IMR-90 (cell line): ENCODE data around the gene DMD. TPM values are rescaled to one million over a fixed set of nuclear protein-coding genes. Genes with fewer than 3 reads are reported as not detected.

Experiments
- ATAC-seq: fragments of 200-7000 bp; cut with Tn5 transposase; 2 replicates; pipeline ENCODE4 v1.9.1; 2020; ENCODE audit warnings: low read depth, mild to moderate bottlenecking, moderate library complexity
- BruUV-seq: library from RNA; stranded (reverse); fragments of 400-500 nt; replicated peaks from 2 replicates; lab custom pipeline; 2021; lab: Mats Ljungman, UMichigan
- CTCF ChIA-PET: fragments of 300-600 bp; formaldehyde crosslinking; extraction: SDS; loops from one replicate; lab custom pipeline; 2021; ENCODE audit warnings: antibody characterized with exemption; lab: Yijun Ruan, JAX
- POLR2A ChIA-PET: fragments of 300-600 bp; sonication (Branson Sonifier 250); formaldehyde crosslinking; loops from one replicate; lab custom pipeline; 2022; ENCODE audit warnings: antibody characterized with exemption; ENCODE audit not compliant: unreplicated experiment; lab: Charles Lee
- DNase-seq: peaks from one replicate; pipeline ENCODE4 v3.0.0; 2013
- H2AFZ ChIP-seq: replicated peaks from 2 replicates; pipeline ENCODE3; 2013; ENCODE audit warnings: low read length, mild to moderate bottlenecking; ENCODE audit not compliant: poor library complexity
- H2AK5ac ChIP-seq: 2 replicates; pipeline ENCODE4 v1.6.1; 2013; ENCODE audit warnings: low read depth, low read length, inconsistent platforms
- H2AK9ac ChIP-seq: replicated peaks from 2 replicates; pipeline ENCODE3; 2013; ENCODE audit warnings: mild to moderate bottlenecking, low read depth, low read length, moderate library complexity; ENCODE audit not compliant: poor library complexity
- H2BK120ac ChIP-seq: 2 replicates; pipeline ENCODE4 v1.6.1; 2013; ENCODE audit warnings: low read depth, low read length, inconsistent platforms
- H2BK15ac ChIP-seq: 3 replicates; pipeline ENCODE4 v1.6.1; 2013; ENCODE audit warnings: low read depth, low read length, inconsistent platforms
- H2BK20ac ChIP-seq: 2 replicates; pipeline ENCODE4 v1.6.1; 2013; ENCODE audit warnings: low read depth, mild to moderate bottlenecking, inconsistent platforms, low read length, moderate library complexity
- H2BK5ac ChIP-seq: 2 replicates; pipeline ENCODE4 v1.6.1; 2013; ENCODE audit warnings: mild to moderate bottlenecking, low read depth, low read length, inconsistent platforms; ENCODE audit not compliant: poor library complexity, severe bottlenecking
- H3K14ac ChIP-seq: replicated peaks from 2 replicates; pipeline ENCODE4 v1.6.1; 2013; ENCODE audit warnings: low read depth, low read length, inconsistent platforms
- H3K18ac ChIP-seq: 2 replicates; pipeline ENCODE4 v1.6.1; 2013; ENCODE audit warnings: low read depth, low read length, control low read depth
- H3K23ac ChIP-seq: 2 replicates; pipeline ENCODE4 v1.6.1; 2013; ENCODE audit warnings: low read depth, low read length, inconsistent platforms
- H3K27ac ChIP-seq: 2 replicates; pipeline ENCODE4 v1.5.1; 2013; ENCODE audit warnings: mild to moderate bottlenecking, control low read depth, low read length; ENCODE audit not compliant: insufficient read depth
- H3K27me3 ChIP-seq: 2 replicates; pipeline ENCODE4 v1.6.1; 2013; ENCODE audit warnings: low read length; ENCODE audit not compliant: control insufficient read depth, insufficient read depth
- H3K36me3 ChIP-seq: 2 replicates; pipeline ENCODE4 v1.6.1; 2013; ENCODE audit warnings: low read length, mixed read lengths; ENCODE audit not compliant: control insufficient read depth, insufficient read depth
- H3K4ac ChIP-seq: 2 replicates; pipeline ENCODE4 v1.6.1; 2013; ENCODE audit warnings: low read depth, low read length, inconsistent platforms
- H3K4me1 ChIP-seq: 2 replicates; pipeline ENCODE4 v1.6.1; 2013; ENCODE audit warnings: low read length, mixed read lengths; ENCODE audit not compliant: control insufficient read depth, insufficient read depth
- H3K4me2 ChIP-seq: 2 replicates; pipeline ENCODE4 v1.6.1; 2013; ENCODE audit warnings: low read depth, mild to moderate bottlenecking, control low read depth, low read length, moderate library complexity
- H3K4me3 ChIP-seq: 2 replicates; pipeline ENCODE4 v1.5.1; 2013; ENCODE audit warnings: low read depth, mild to moderate bottlenecking, control low read depth, low read length, moderate library complexity; ENCODE audit not compliant: insufficient read depth
- H3K56ac ChIP-seq: 2 replicates; pipeline ENCODE4 v1.6.1; 2013; ENCODE audit warnings: low read length, inconsistent platforms; ENCODE audit not compliant: insufficient read depth; ENCODE audit errors: extremely low read depth
- H3K79me1 ChIP-seq, 2 experiments: 2 replicates each; pipeline ENCODE4 v1.6.1; 2013; ENCODE audit warnings: low read length in 2 of 2, inconsistent platforms in 1 of 2, low read depth in 1 of 2
- H3K9ac ChIP-seq: 2 replicates; pipeline ENCODE4 v1.6.1; 2013; ENCODE audit warnings: low read depth, low read length, control low read depth
- H3K9me1 ChIP-seq: 2 replicates; pipeline ENCODE4 v1.6.1; 2013; ENCODE audit warnings: low read length, inconsistent platforms; ENCODE audit not compliant: insufficient read depth
- H3K9me3 ChIP-seq: 2 replicates; pipeline ENCODE4 v1.6.1; 2013; ENCODE audit warnings: low read length; ENCODE audit not compliant: control insufficient read depth, insufficient read depth
- H4K20me1 ChIP-seq: 2 replicates; pipeline ENCODE4 v1.6.1; 2013; ENCODE audit warnings: low read length, inconsistent platforms; ENCODE audit not compliant: insufficient read depth
- H4K5ac ChIP-seq: 2 replicates; pipeline ENCODE4 v1.6.1; 2013; ENCODE audit warnings: mild to moderate bottlenecking, low read depth, low read length, control low read depth
- H4K8ac ChIP-seq, 2 experiments: 2 replicates each; pipeline ENCODE4 v1.6.1; 2013; ENCODE audit warnings: low read depth in 2 of 2, low read length in 2 of 2, control low read depth in 1 of 2, inconsistent platforms in 1 of 2
- H4K91ac ChIP-seq: 2 replicates; pipeline ENCODE4 v1.6.1; 2013; ENCODE audit warnings: low read depth, low read length, inconsistent platforms; ENCODE audit not compliant: insufficient read depth
- BHLHE40 ChIP-seq: fragments of 150-350 bp; IDR thresholded peaks from 2 replicates; pipeline ENCODE4 v1.6.1; 2016; ENCODE audit warnings: mild to moderate bottlenecking, low read depth, low read length
- CEBPB ChIP-seq: IDR thresholded peaks from 2 replicates; pipeline ENCODE4 v1.6.1; 2012; ENCODE audit warnings: low read depth, low read length, improper control_type of control experiment
- CHD1 ChIP-seq: IDR thresholded peaks from 2 replicates; pipeline ENCODE4 v1.6.1; 2012; ENCODE audit warnings: low read depth, low read length, improper control_type of control experiment
- FOS ChIP-seq: fragments of 150-350 bp; IDR thresholded peaks from 2 replicates; pipeline ENCODE4 v1.6.1; 2016; ENCODE audit warnings: low read depth, low read length
- MAFK ChIP-seq: IDR thresholded peaks from 2 replicates; pipeline ENCODE4 v1.6.1; 2012; ENCODE audit warnings: low read depth, low read length, improper control_type of control experiment
- MAZ ChIP-seq: IDR thresholded peaks from 2 replicates; pipeline ENCODE4 v1.6.1; 2012; ENCODE audit warnings: low read depth, mild to moderate bottlenecking, low read length, improper control_type of control experiment, moderate library complexity, borderline replicate concordance
- MXI1 ChIP-seq: IDR thresholded peaks from 2 replicates; pipeline ENCODE4 v1.6.1; 2012; ENCODE audit warnings: low read depth, mild to moderate bottlenecking, low read length, moderate library complexity, borderline replicate concordance
- NFE2L2 ChIP-seq: fragments of 150-350 bp; IDR thresholded peaks from 2 replicates; pipeline ENCODE4 v1.6.1; 2016; ENCODE audit warnings: low read depth, mild to moderate bottlenecking, low read length
- POLR2A ChIP-seq: IDR thresholded peaks from 2 replicates; pipeline ENCODE4 v1.6.1; 2012; ENCODE audit warnings: mild to moderate bottlenecking, low read depth, low read length
- RAD21 ChIP-seq: IDR thresholded peaks from 2 replicates; pipeline ENCODE4 v1.6.1; 2012; ENCODE audit warnings: low read length, improper control_type of control experiment
- RCOR1 ChIP-seq: IDR thresholded peaks from 2 replicates; pipeline ENCODE4 v1.6.1; 2012; ENCODE audit warnings: mild to moderate bottlenecking, low read length, improper control_type of control experiment; ENCODE audit not compliant: insufficient replicate concordance
- RFX5 ChIP-seq: IDR thresholded peaks from 2 replicates; pipeline ENCODE4 v1.8.0; 2012; ENCODE audit warnings: low read depth, mild to moderate bottlenecking, low read length, moderate library complexity
- SMC3 ChIP-seq: fragments of 150-350 bp; IDR thresholded peaks from 2 replicates; pipeline ENCODE4 v1.6.1; 2016; ENCODE audit warnings: low read depth, mild to moderate bottlenecking, antibody characterized with exemption, low read length, moderate library complexity
- WGBS, 2 experiments: methylation state at CpG; one replicate each; pipeline versions ENCODE4 v1.1.5 to v1.1.7; 2013; ENCODE audit warnings: missing lambda C conversion rate in 2 of 2; ENCODE audit not compliant: insufficient read length in 1 of 2; ENCODE audit errors: extremely low coverage in 2 of 2; 5-methylcytosine and 5-hydroxymethylcytosine counted together
- dilution Hi-C: fragments of 300-500 bp; cut with HindIII; formaldehyde crosslinking; loops from one replicate; pipeline ENCODE4 v1.14.3; 2018; ENCODE audit warnings: low sequenced_read_pairs; ENCODE audit not compliant: unreplicated experiment
- in situ Hi-C: fragments of 300-500 bp; cut with MboI; formaldehyde crosslinking; loops from 3 replicates; pipeline ENCODE4 v1.14.3; 2019; ENCODE audit warnings: low sequenced_read_pairs, inconsistent platforms, mixed read lengths
- intact Hi-C: fragments of 100-400 bp; cut with micrococcal nuclease; formaldehyde crosslinking; loops from 2 replicates; pipeline ENCODE4 v1.10.0; 2022
- polyA plus RNA-seq, 3 experiments: library from polyadenylated mRNA; depleted of rRNA; stranded (reverse); fragments of >200 nt; gene quantifications; 2 replicates each; pipeline ENCODE4 v1.2.3, GENCODE V29; 2012; ENCODE audit warnings: low replicate concordance in 1 of 3
- total RNA-seq: library from RNA; depleted of rRNA; stranded (reverse); fragments of >200 nt; gene quantifications from 2 replicates; pipeline ENCODE4 v1.2.3, GENCODE V29; 2012
- TF ChIP-seq, protein P1 (sequence below): fragments of 150-350 bp; IDR thresholded peaks from 2 replicates; pipeline ENCODE4 v1.6.1; 2016; ENCODE audit warnings: low read depth, mild to moderate bottlenecking, low read length, moderate library complexity, borderline replicate concordance
- TF ChIP-seq, protein P2 (sequence below): conservative IDR thresholded peaks from 2 replicates; pipeline ENCODE4 v1.5.1; 2012; ENCODE audit warnings: mild to moderate bottlenecking, low read depth, low read length, improper control_type of control experiment
- TF ChIP-seq, protein P3 (sequence below): fragments of 150-350 bp; IDR thresholded peaks from 2 replicates; pipeline ENCODE4 v1.6.1; 2017; ENCODE audit warnings: mild to moderate bottlenecking, antibody characterized with exemption, low read length, low read depth

Gene DMD
- total and polyA plus RNA-seq, 2 of the 4 experiments (the other 2 are of a cell fraction) = 6.6 to 11.8 TPM

- ATAC-seq (no peak), DNase-seq (no peak)
- no peaks in the 10 kb centered on the region for H4K20me1 ChIP-seq
- no peaks in the 10 kb centered on the region for H3K4me1 ChIP-seq
- H3K4me3 ChIP-seq = no peak overlapping the region
- no CpG with 5 or more reads among the region's 2 CpGs for WGBS, 2 experiments
- no peak overlapping the region for H2BK5ac ChIP-seq
- no peaks in the 10 kb centered on the region for H3K9me1 ChIP-seq
- H3K27ac ChIP-seq = no peak overlapping the region
- no peaks in the 10 kb centered on the region for H3K9me3 ChIP-seq
- ChIA-PET POLR2A (interaction anchor here (0.6 kb wide), 1 partner anchor 179 kb away, joined by 3 read pairs; no protein-coding TSS in a partner anchor), CTCF (no interaction called here)
- H3K56ac ChIP-seq = no peak overlapping the region
- H3K4me2 ChIP-seq = no peak overlapping the region
- no peak overlapping the region for H4K8ac ChIP-seq
- H2AK5ac ChIP-seq = no peak overlapping the region
- H4K5ac ChIP-seq = no peak overlapping the region
- no TSS peak for BruUV-seq
- no peak for TF ChIP-seq SMC3
- TF ChIP-seq RAD21 = no peak
- no peak for TF ChIP-seq POLR2A
- no peak for TF ChIP-seq CHD1
- no peak for TF ChIP-seq CEBPB
- no peak for TF ChIP-seq MAZ
- TF ChIP-seq BHLHE40 = no peak
- TF ChIP-seq, protein P1, sequence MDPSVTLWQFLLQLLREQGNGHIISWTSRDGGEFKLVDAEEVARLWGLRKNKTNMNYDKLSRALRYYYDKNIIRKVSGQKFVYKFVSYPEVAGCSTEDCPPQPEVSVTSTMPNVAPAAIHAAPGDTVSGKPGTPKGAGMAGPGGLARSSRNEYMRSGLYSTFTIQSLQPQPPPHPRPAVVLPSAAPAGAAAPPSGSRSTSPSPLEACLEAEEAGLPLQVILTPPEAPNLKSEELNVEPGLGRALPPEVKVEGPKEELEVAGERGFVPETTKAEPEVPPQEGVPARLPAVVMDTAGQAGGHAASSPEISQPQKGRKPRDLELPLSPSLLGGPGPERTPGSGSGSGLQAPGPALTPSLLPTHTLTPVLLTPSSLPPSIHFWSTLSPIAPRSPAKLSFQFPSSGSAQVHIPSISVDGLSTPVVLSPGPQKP = no peak
- no peak for TF ChIP-seq NFE2L2
- TF ChIP-seq RFX5 = no peak
- no peak for TF ChIP-seq MAFK
- TF ChIP-seq, protein P2, sequence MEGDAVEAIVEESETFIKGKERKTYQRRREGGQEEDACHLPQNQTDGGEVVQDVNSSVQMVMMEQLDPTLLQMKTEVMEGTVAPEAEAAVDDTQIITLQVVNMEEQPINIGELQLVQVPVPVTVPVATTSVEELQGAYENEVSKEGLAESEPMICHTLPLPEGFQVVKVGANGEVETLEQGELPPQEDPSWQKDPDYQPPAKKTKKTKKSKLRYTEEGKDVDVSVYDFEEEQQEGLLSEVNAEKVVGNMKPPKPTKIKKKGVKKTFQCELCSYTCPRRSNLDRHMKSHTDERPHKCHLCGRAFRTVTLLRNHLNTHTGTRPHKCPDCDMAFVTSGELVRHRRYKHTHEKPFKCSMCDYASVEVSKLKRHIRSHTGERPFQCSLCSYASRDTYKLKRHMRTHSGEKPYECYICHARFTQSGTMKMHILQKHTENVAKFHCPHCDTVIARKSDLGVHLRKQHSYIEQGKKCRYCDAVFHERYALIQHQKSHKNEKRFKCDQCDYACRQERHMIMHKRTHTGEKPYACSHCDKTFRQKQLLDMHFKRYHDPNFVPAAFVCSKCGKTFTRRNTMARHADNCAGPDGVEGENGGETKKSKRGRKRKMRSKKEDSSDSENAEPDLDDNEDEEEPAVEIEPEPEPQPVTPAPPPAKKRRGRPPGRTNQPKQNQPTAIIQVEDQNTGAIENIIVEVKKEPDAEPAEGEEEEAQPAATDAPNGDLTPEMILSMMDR = no peak
- no peak for TF ChIP-seq MXI1
- TF ChIP-seq, protein P3, sequence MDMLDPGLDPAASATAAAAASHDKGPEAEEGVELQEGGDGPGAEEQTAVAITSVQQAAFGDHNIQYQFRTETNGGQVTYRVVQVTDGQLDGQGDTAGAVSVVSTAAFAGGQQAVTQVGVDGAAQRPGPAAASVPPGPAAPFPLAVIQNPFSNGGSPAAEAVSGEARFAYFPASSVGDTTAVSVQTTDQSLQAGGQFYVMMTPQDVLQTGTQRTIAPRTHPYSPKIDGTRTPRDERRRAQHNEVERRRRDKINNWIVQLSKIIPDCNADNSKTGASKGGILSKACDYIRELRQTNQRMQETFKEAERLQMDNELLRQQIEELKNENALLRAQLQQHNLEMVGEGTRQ = no peak
- no peak for TF ChIP-seq RCOR1
- no peak for TF ChIP-seq FOS
- H2AFZ ChIP-seq = no peak overlapping the region
- H2AK9ac ChIP-seq = no peak overlapping the region
- H3K27me3 ChIP-seq = peaks cover 2% of the 10 kb centered on the region; the same call in 1 of the 2 replicates
- no peak overlapping the region for H3K23ac ChIP-seq
- H3K36me3 ChIP-seq = no peaks in the 10 kb centered on the region
- no peak overlapping the region for H3K4ac ChIP-seq
- no peak overlapping the region for H3K9ac ChIP-seq
- H3K79me1 ChIP-seq = no peaks in the 10 kb centered on the region
- H2BK15ac ChIP-seq = no peak overlapping the region
- H4K91ac ChIP-seq = no peak overlapping the region
- H2BK120ac ChIP-seq = no peak overlapping the region
- no peak overlapping the region for H3K14ac ChIP-seq
- intact Hi-C loops = no loop called here
- dilution Hi-C loops = no loop called here
- H3K18ac ChIP-seq = no peak overlapping the region
- H2BK20ac ChIP-seq = no peak overlapping the region
- in situ Hi-C loops = no loop called here
Measured at GRCh38 chrX:31114858-31115257, 2096.5 kb downstream of the DMD start.
